Fibroblast of pulmonary artery (primary cell): ENCODE results near the gene MRAS.

ENCODE experiments used
- DNase-seq: peaks from one replicate; pipeline ENCODE4 v3.0.0-alpha.2; 2010; ENCODE audit warnings: low read depth
- H3K4me3 ChIP-seq: replicated peaks from 2 replicates; pipeline ENCODE4 v1.5.1; 2011; ENCODE audit warnings: low read depth, mild to moderate bottlenecking, control low read depth, low read length, moderate library complexity
- CTCF ChIP-seq: IDR thresholded peaks from 2 replicates; pipeline ENCODE4 v1.5.1; 2011; ENCODE audit warnings: mild to moderate bottlenecking, control low read depth, low read length, inconsistent platforms; ENCODE audit errors: missing control alignments

The MRAS gene

DNA sequence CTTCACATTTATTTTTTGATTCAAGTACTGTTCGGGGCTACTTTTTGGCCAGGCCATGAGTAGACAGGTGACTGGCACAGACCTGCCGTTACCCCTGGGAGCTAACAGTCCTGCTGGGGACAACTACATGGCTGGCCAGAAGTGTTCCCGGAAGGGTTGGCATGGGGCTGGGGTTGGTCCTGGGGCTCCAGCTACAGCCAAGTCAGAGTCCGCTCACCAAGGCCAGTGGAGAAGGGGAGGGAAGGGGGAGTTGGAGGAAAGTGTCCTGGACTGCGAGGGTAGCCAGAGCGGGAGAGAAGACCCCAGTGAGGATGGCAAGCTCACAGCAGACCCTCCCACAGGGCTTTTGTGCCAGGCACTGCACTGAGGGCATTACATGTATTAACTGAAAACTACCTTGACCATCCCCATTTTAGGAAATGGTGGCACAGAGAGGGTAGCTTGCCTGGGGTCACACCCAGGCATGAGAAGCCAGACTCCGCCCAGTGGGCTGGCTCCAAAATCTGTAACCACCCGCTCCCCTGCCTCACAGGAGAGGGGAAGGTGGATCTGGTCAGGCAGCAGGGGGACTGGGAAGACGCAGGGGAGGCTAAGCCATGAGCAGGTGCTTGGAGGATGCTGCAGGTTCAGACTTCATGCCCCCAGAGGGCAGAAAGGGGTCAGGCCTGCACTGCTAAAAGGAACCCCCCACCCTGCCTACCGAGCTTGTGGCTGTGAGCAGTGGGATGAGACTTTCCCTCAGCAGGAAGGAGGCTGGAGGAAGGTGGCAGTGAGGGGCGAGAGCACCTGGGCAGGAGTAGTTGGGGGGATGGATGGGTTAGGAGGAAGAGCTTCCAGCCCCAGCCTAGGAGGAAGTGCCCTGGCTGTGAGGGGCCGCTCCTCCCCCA lies 47.7 kb downstream of the MRAS start:
- no peak for DNase-seq
- no peak overlapping the region for H3K4me3 ChIP-seq
- TF ChIP-seq CTCF = no peak

- TF ChIP-seq CTCF = no peak
- DNase-seq = no peak
- H3K4me3 ChIP-seq = no peak overlapping the region
Measured at GRCh38 chr3:138396752-138397410, 48.5 kb downstream of the MRAS start.

- DNase-seq = peak; percentile 7
- peak; percentile 13 for TF ChIP-seq CTCF
- H3K4me3 ChIP-seq = no peak overlapping the region
Measured at GRCh38 chr3:138397983-138398382, 49.6 kb downstream of the MRAS start.

DNA sequence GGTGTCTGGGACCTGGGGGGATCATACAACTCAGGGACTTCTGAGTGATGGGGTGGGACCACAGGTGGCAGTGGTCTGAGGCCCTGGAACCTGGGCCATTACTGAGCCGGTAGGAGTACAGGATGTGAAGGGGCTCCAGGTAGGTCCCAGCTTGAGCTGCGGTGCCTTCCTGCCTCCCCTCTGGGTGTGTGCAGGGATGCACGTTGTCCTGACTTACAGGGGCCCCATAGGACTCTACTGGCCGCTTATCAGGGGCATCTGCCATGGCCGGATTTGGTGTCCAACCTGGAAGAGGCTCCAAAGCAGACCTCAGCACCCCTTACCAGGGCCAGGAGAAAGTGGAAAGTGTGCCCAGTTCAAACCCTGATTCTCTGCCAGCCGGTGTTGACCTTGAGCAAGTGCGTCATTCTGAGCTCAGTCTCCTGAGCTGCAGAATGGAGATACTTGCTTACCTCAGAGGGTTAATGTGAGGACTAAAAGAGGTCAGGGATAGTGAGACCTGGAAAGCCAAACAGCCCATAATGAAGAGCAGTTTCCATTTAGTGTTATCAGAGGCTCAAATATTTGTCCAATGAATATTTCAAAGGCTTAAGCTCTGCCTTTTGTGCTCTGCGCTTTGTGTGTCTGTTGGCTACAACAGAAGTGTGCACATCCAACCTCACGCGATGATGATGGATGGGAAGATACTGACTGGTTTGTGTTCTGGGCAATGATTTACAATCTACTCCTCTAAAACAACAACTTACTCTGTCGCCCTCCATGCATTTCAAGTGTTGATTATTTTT lies 50.6 kb downstream of the MRAS start:
- TF ChIP-seq CTCF = no peak
- no peak for DNase-seq
- H3K4me3 ChIP-seq = no peak overlapping the region

DNA sequence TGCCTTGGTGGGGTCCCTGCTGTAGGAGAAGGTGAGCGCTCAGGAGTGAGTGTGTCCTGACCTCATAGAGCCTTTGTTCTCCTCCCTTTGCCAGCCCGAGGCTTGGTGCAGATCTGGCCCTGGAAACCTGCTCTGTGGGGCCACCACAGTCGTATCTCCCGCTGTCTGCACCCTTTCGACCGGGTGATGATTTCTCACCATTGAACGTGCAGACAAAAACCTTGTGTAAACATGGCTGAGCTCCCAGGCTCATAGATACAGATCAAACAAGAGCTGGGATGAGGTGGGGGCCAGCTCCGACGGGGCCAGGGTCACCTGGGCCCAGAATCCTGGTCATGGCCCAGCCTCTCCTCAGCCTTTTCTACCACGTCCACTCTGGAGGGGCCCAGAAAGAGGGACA lies 51.4 kb downstream of the MRAS start:
- no peak overlapping the region for H3K4me3 ChIP-seq
- no peak for TF ChIP-seq CTCF
- no peak for DNase-seq

GRCh38 chr3:138400651-138401070 lies 52.3 kb downstream of the MRAS start:
- TF ChIP-seq CTCF = no peak
- DNase-seq = no peak
- no peak overlapping the region for H3K4me3 ChIP-seq
